ENCODE data around the gene LDB2.

Gene LDB2

GRCh38 chr4:16726368-16727050 is 171.9 kb downstream of the LDB2 start:
- TF ChIP-seq CTCF (IDR thresholded peaks at IDR 0.05; ENCODE audit: low read depth, low read length, missing control alignments): no peak
- H3K4me3 ChIP-seq (ENCODE audit: low read depth, low read length): no peak overlapping the region
- no peak for DNase-seq (ENCODE audit: low read depth)

- no peak overlapping the region for H3K4me3 ChIP-seq (ENCODE audit: low read depth, low read length)
- no peak for TF ChIP-seq CTCF (IDR thresholded peaks at IDR 0.05; ENCODE audit: low read depth, low read length, missing control alignments)
- DNase-seq (ENCODE audit: low read depth): no peak
These were observed 173.2 kb downstream of the LDB2 start for GRCh38 chr4:16725252-16725651.

- TF ChIP-seq CTCF (IDR thresholded peaks at IDR 0.05; ENCODE audit: low read depth, low read length, missing control alignments): no peak
- DNase-seq (ENCODE audit: low read depth): no peak
- no peak overlapping the region for H3K4me3 ChIP-seq (ENCODE audit: low read depth, low read length)
These were observed 176.0 kb downstream of the LDB2 start for GRCh38 chr4:16722416-16722815.

GRCh38 chr4:16721613-16722291 is 176.7 kb downstream of the LDB2 start:
- DNase-seq (ENCODE audit: low read depth): no peak
- no peak overlapping the region for H3K4me3 ChIP-seq (ENCODE audit: low read depth, low read length)
- no peak for TF ChIP-seq CTCF (IDR thresholded peaks at IDR 0.05; ENCODE audit: low read depth, low read length, missing control alignments)

- H3K4me3 ChIP-seq (ENCODE audit: low read depth, low read length): no peak overlapping the region
- no peak for TF ChIP-seq CTCF (IDR thresholded peaks at IDR 0.05; ENCODE audit: low read depth, low read length, missing control alignments)
- no peak for DNase-seq (ENCODE audit: low read depth)
These were observed 177.7 kb downstream of the LDB2 start for GRCh38 chr4:16720761-16721160.

- TF ChIP-seq CTCF (IDR thresholded peaks at IDR 0.05; ENCODE audit: low read depth, low read length, missing control alignments): no peak
- DNase-seq (ENCODE audit: low read depth): no peak
- no peak overlapping the region for H3K4me3 ChIP-seq (ENCODE audit: low read depth, low read length)
These were observed 181.0 kb downstream of the LDB2 start for GRCh38 chr4:16717266-16717970.
